Measurements from ENCODE around the gene DNM3.

DNM3 gene

GRCh38 chr1:172143384-172144055 is 302.2 kb downstream of the DNM3 start:
- ATAC-seq = no peak

DNA sequence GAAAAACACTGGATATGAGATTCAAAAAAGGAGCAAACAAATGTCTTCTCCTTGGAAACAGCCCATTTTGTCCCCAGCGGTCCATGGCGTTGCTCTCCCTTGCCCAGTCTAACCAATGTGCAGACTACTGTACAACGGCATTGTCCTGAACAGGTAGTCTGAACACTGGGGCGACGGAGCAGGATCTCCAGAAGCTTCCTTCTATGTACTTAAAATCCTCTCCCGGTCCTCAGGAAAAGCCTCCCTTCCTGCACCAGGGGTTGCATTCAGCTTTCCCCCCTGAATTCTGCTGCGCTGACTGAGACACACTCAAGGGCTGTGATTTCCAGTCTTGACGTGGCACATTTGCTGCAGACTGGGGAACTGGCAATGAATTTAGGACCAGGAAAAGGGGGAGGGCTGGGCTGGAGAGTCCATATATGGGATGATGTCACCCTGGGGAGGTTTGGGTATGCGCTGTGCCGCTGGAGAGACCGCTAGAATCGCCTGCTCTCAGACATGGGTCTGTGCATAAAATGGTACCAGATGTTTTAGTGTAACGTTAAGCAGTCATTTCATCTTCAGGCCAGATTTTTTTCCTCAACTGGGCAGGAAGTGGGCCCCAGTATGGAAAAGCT is 303.3 kb downstream of the DNM3 start:
- TF ChIP-seq TCF4 (CRISPR knock-in tag; IDR thresholded peaks at IDR 0.05; ENCODE audit: borderline replicate concordance) (peak; percentile 82; the same call in 1 of the 2 replicates), TSHZ2 (CRISPR knock-in tag; IDR thresholded peaks at IDR 0.05) (no peak), SNAI2 (CRISPR knock-in tag; IDR thresholded peaks at IDR 0.05) (no peak), CSRNP3 (CRISPR knock-in tag; IDR thresholded peaks at IDR 0.05) (no peak), RARB (CRISPR knock-in tag; IDR thresholded peaks at IDR 0.05) (no peak), ZFP30 (CRISPR knock-in tag; IDR thresholded peaks at IDR 0.05) (no peak), ISL1 (CRISPR knock-in tag; IDR thresholded peaks at IDR 0.05) (no peak), ESRRG (CRISPR knock-in tag; IDR thresholded peaks at IDR 0.05) (no peak), GLIS3 (CRISPR knock-in tag; IDR thresholded peaks at IDR 0.05) (no peak), TOX (CRISPR knock-in tag; IDR thresholded peaks at IDR 0.05; ENCODE audit: borderline replicate concordance) (no peak), PPARA (CRISPR knock-in tag; IDR thresholded peaks at IDR 0.05; ENCODE audit: borderline replicate concordance) (no peak), ZNF8 (CRISPR knock-in tag; IDR thresholded peaks at IDR 0.05) (peak; percentile 22; the same call in 1 of the 2 replicates)
- ATAC-seq = peak; percentile 89

More at GRCh38 chr1:172143384-172144055, 302.2 kb downstream of the DNM3 start:
- TF ChIP-seq ISL1 (CRISPR knock-in tag; IDR thresholded peaks at IDR 0.05) = no peak
- TF ChIP-seq, protein P1, sequence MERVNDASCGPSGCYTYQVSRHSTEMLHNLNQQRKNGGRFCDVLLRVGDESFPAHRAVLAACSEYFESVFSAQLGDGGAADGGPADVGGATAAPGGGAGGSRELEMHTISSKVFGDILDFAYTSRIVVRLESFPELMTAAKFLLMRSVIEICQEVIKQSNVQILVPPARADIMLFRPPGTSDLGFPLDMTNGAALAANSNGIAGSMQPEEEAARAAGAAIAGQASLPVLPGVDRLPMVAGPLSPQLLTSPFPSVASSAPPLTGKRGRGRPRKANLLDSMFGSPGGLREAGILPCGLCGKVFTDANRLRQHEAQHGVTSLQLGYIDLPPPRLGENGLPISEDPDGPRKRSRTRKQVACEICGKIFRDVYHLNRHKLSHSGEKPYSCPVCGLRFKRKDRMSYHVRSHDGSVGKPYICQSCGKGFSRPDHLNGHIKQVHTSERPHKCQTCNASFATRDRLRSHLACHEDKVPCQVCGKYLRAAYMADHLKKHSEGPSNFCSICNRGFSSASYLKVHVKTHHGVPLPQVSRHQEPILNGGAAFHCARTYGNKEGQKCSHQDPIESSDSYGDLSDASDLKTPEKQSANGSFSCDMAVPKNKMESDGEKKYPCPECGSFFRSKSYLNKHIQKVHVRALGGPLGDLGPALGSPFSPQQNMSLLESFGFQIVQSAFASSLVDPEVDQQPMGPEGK (CRISPR knock-in tag; IDR thresholded peaks at IDR 0.05; ENCODE audit: borderline replicate concordance) = 0 out of 2 replicates have a peak, but pooled peaks have one; percentile 24

- TF ChIP-seq ESRRG (CRISPR knock-in tag; IDR thresholded peaks at IDR 0.05) (no peak), OSR1 (CRISPR knock-in tag; IDR thresholded peaks at IDR 0.05) (no peak), TOX (CRISPR knock-in tag; IDR thresholded peaks at IDR 0.05; ENCODE audit: borderline replicate concordance) (peak; percentile 41; the same call in 1 of the 2 replicates), ZFP3 (CRISPR knock-in tag; IDR thresholded peaks at IDR 0.05) (no peak), RARB (CRISPR knock-in tag; IDR thresholded peaks at IDR 0.05) (0 out of 2 replicates have a peak, but pooled peaks have one; percentile 55)
- ATAC-seq = peak; percentile 53
These were observed 303.9 kb downstream of the DNM3 start for GRCh38 chr1:172145231-172145651.

- ATAC-seq = peak; percentile 6; the same call in 2 of the 3 replicates
- peak; percentile 11; the same call in 1 of the 2 replicates for TF ChIP-seq POU6F1 (CRISPR knock-in tag; IDR thresholded peaks at IDR 0.05; ENCODE audit: borderline replicate concordance, low read depth)
- TF ChIP-seq OSR1 (CRISPR knock-in tag; IDR thresholded peaks at IDR 0.05) = no peak
- peak; percentile 47; the same call in 1 of the 2 replicates for TF ChIP-seq ZNF8 (CRISPR knock-in tag; IDR thresholded peaks at IDR 0.05)
- TF ChIP-seq ARNTL (CRISPR knock-in tag; IDR thresholded peaks at IDR 0.05; ENCODE audit: borderline replicate concordance, low read depth) = no peak
- TF ChIP-seq ZFP30 (CRISPR knock-in tag; IDR thresholded peaks at IDR 0.05) = no peak
- TF ChIP-seq ZFP3 (CRISPR knock-in tag; IDR thresholded peaks at IDR 0.05) = no peak
These were observed 304.4 kb downstream of the DNM3 start for GRCh38 chr1:172145656-172146055.

Data from SK-N-SH treated with all-trans-retinoic acid at 6 μM for 48 hours (cell line).